Epithelial cell of esophagus (primary cell): ENCODE data around the gene MBP.

Source experiments
- DNase-seq: peaks from one replicate; pipeline ENCODE4 v3.0.0; 2010; ENCODE audit warnings: low read depth
- H3K4me3 ChIP-seq: 2 replicates; pipeline ENCODE4 v1.5.1; 2011; ENCODE audit warnings: mild to moderate bottlenecking, low read length, control low read depth
- TF ChIP-seq, protein P1 (sequence below): IDR thresholded peaks from 2 replicates; pipeline ENCODE4 v1.5.1; 2011; ENCODE audit warnings: low read depth, mild to moderate bottlenecking, low read length, control low read depth, inconsistent platforms; ENCODE audit not compliant: insufficient read depth; ENCODE audit errors: missing control alignments

The MBP gene

DNA sequence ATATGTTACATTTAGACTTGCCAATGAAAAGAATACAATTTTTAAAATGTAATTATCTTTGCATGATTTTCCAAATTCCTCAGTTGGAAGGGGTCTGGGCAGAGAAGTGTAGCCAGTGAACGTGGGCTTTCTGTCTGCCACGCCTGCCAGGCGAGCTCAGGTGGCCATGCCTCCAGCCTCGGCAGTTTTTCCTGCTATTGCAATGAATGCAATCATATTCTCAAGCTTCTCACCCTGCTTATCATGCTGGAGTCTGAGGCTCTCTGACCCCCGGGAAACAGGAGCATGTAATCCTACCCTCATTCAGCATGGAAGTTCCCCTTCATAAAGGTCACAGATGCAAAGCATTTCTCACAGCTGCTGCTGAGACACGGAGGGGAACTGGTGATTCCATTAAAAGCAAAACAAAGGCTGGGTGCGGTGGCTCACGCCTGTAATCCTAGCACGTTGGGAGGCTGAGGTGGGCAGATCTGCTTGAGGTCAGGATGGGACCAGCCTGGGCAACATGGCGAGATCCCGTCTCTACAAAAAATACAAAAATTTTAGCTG lies 154.8 kb downstream of the MBP start:
- TF ChIP-seq, protein P1, sequence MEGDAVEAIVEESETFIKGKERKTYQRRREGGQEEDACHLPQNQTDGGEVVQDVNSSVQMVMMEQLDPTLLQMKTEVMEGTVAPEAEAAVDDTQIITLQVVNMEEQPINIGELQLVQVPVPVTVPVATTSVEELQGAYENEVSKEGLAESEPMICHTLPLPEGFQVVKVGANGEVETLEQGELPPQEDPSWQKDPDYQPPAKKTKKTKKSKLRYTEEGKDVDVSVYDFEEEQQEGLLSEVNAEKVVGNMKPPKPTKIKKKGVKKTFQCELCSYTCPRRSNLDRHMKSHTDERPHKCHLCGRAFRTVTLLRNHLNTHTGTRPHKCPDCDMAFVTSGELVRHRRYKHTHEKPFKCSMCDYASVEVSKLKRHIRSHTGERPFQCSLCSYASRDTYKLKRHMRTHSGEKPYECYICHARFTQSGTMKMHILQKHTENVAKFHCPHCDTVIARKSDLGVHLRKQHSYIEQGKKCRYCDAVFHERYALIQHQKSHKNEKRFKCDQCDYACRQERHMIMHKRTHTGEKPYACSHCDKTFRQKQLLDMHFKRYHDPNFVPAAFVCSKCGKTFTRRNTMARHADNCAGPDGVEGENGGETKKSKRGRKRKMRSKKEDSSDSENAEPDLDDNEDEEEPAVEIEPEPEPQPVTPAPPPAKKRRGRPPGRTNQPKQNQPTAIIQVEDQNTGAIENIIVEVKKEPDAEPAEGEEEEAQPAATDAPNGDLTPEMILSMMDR = no peak
- no peak for DNase-seq

DNA sequence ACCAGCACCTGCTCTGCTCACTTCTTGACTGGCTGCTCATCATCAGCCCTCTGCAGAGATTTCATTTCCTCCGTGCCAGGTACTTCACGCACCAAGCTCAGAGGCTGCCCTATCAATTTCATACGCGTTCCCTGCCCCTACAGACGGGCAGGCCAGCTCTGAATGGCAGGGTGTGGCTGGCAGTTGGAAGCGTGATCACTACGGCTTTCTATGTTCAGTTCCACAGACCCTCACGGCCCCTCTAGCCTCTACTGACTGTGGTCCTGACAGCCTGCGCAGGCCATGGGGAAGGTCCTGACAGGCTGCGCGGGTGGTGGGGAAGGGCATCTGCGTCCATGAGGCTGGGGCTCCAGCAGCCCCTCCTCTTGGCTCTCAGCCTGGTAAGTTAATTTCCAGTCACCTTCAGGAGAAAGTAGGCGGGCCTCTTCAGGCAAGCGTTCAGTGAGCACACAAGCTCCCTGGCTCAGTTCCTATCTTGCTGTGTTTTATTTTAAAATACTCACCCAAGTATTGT lies 155.4 kb downstream of the MBP start:
- TF ChIP-seq, protein P1 = no peak
- DNase-seq = no peak
- no peak overlapping the region for H3K4me3 ChIP-seq

More for the DNA sequence above, 154.8 kb downstream of the MBP start:
- H3K4me3 ChIP-seq = no peak overlapping the region

DNA sequence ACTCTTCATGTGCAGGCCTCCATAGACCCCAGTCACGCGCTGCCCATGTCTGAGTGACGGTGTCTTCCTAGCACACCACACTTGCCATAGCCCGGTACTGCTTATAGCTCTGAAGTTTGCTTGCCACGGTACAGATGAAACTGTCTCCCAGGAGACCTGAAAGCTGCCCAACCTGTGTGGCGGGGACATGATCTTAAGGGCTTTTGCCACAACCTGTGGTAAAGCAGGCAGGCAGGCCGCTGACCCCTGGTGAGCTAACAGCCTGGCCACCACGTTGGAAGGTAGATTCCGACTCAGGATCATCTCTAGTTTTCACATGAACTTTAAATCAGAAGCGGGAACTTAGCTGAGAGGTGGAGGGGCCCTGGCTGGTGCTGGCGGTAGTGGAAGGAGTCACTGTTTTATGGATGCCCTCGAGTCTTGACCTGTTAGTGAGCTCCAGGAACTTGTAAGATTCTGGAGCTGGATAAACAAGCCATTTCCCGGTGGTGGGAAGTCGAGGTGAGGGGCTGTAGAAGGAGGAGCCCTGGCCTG lies 156.9 kb downstream of the MBP start:
- no peak overlapping the region for H3K4me3 ChIP-seq
- DNase-seq = no peak
- TF ChIP-seq, protein P1 = no peak

DNA sequence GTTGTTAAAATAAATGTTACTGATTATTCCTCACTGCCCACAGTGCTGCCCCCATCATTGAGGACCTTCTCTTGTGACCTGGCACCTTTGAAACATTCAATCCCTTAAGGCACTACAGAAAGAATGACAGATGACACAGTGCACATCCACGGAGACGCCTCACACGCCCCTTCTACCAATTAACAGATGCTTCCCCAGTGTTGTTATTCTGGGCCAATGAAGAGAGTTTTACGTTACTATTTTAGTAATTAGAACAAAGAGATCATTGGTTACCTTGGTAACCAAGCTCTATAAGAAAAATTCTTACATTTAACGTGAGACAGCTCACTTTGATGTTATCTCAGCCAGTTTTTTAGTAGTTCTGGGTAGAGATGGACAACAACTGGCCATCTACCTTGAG lies 158.2 kb downstream of the MBP start:
- TF ChIP-seq, protein P1 = no peak
- no peak for DNase-seq
- H3K4me3 ChIP-seq = no peak overlapping the region

DNA sequence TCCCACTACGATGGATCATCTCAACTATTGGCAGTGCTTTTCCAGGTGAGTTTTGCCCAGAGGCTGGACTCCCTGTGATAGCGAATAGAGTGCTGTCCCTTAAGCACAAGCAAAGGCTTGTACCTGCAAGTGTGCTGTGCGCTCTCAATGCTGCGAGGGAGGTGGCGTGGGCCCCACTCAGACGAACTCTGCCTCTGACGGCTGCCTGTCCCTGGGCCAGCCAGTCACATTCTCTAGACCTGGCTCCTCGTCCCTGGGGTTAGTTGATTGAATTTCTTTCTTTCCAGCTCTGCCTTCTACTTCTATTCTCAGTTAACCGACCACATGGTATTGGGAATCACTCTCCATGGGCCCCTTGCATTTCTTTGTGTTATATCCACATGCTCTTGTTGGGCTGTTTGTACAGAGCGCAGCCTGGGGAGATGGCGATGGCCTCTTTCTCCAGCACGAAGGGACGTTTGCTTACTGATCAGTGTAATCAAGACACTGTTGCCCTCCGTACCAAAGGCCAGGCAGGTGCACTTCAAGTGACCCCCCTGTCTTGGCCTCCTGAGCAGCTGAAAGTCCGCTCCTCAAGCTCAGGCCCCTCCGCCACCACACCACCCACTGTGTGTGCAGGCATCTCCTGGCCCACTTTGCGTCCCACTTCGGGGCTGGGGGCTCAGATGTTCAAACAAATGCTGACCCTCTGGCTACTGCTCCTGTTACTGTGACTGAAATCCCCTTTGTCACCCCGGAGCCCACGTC lies 158.9 kb downstream of the MBP start:
- TF ChIP-seq, protein P1 = no peak
- no peak overlapping the region for H3K4me3 ChIP-seq
- DNase-seq = no peak

DNA sequence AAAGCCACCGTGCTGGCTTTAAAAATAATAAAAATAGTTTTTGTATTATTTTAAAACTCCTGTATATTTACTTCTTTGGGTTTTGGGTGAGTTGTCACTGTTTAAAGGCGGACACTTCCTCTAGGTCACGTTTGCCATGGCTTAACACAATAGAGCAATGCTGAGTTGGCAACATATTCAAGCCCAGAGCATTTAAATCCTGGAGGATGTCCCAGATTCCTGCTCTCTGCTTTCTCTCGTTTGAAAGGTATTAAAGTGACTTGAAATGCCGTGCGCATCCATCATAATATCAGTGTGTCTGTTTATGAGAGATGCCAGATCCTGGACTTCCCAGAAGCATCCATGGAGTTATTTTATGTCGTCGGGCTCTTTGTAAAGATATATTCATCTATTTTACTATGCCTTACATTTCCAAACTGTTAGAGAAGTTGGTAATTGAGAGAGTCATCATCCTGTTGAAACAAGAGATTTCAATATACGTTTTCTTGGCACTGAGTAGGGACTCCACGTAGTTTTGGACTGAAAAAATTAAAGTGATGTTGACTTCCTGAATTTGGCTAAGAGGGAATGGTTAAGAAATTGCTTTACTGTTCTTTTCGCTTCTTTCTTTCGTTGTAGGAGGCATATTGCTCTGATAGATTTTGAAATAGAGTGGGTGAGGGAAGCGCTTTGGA lies 159.6 kb downstream of the MBP start:
- H3K4me3 ChIP-seq = no peak overlapping the region
- DNase-seq = no peak
- TF ChIP-seq, protein P1 = no peak
